A549 (cell line): ENCODE measurements around the gene KSR1. TPM values are rescaled to one million over a fixed set of nuclear protein-coding genes. Genes with fewer than 3 reads are reported as not detected.
A peak's percentile ranks its signal among the peaks of the same experiment; 100 is the strongest.

ENCODE experiments used
- ATAC-seq, 2 experiments: fragments of 200-7000 bp in 1 of 2; fragments of >200 bp in 1 of 2; cut with Nextera tagmentation in 1 of 2; cut with Tn5 transposase in 1 of 2; 3 replicates each; pipeline versions ENCODE4 v1.8.0 to v1.9.1; 2018 to 2020; ENCODE audit warnings: mild to moderate bottlenecking in 1 of 2, moderate library complexity in 1 of 2
- CTCF ChIA-PET: fragments of 300-600 bp; sonication (Branson Sonifier 250); formaldehyde crosslinking; extraction: SDS; loops from one replicate; lab custom pipeline; 2021; ENCODE audit warnings: antibody characterized with exemption, inconsistent platforms; lab: Yijun Ruan, JAX
- POLR2A ChIA-PET: fragments of 350-600 bp; formaldehyde crosslinking; extraction: SDS; loops from one replicate; lab custom pipeline; 2021; ENCODE audit warnings: antibody characterized with exemption, inconsistent platforms; lab: Yijun Ruan, JAX
- DNase-seq, 2 experiments: peaks; one replicate each; pipeline versions ENCODE4 v3.0.0 to v3.0.0-alpha.2; 2011 to 2016; ENCODE audit warnings: low read depth in 1 of 2, low spot score in 1 of 2
- FAIRE-seq: peaks from 2 replicates; lab custom pipeline; 2011; peaks lifted over from hg19 to GRCh38; lab: Jason Lieb, UNC
- H3K27ac ChIP-seq, 2 experiments: fragments of >200 bp; sonication (Bioruptor Twin); formaldehyde crosslinking; 3 replicates each; pipeline ENCODE4 v1.5.1; 2016 to 2017
- H3K4me1 ChIP-seq: fragments of >200 bp; sonication (Bioruptor Twin); formaldehyde crosslinking; 3 replicates; pipeline ENCODE4 v1.6.1; 2016
- H3K4me2 ChIP-seq: fragments of >200 bp; sonication (Bioruptor Twin); formaldehyde crosslinking; 3 replicates; pipeline ENCODE4 v1.6.1; 2016
- H3K4me3 ChIP-seq: fragments of >200 bp; sonication (Bioruptor Twin); formaldehyde crosslinking; 3 replicates; pipeline ENCODE4 v1.5.1; 2016
- H3K9me3 ChIP-seq: fragments of >200 bp; sonication (Bioruptor Twin); formaldehyde crosslinking; 3 replicates; pipeline ENCODE4 v1.6.1; 2016
- BHLHE40 ChIP-seq: IDR thresholded peaks from 2 replicates; pipeline ENCODE4 v1.6.1; 2012; ENCODE audit warnings: low read depth, low read length, inconsistent platforms
- CBX2 ChIP-seq: fragments of 200-600 bp; sonication (generic); IDR thresholded peaks from 2 replicates; pipeline ENCODE4 v1.6.1; 2016; ENCODE audit warnings: low read depth, mild to moderate bottlenecking, borderline replicate concordance
- CHD2 ChIP-seq: fragments of 150-350 bp; IDR thresholded peaks from 2 replicates; pipeline ENCODE4 v1.6.1; 2014; ENCODE audit warnings: low read length; ENCODE audit not compliant: partially characterized antibody
- EHF ChIP-seq: fragments of 250-450 bp; sonication (Bioruptor Pico); IDR thresholded peaks from 2 replicates; pipeline ENCODE4 v1.5.0; 2020; ENCODE audit warnings: mild to moderate bottlenecking
- EHMT2 ChIP-seq: fragments of 200-600 bp; sonication (generic); IDR thresholded peaks from 2 replicates; pipeline ENCODE4 v1.6.1; 2016; ENCODE audit warnings: antibody characterized with exemption, low read depth, mild to moderate bottlenecking, moderate library complexity
- ESRRA ChIP-seq: fragments of 150-350 bp; IDR thresholded peaks from 2 replicates; pipeline ENCODE4 v1.6.1; 2014; ENCODE audit warnings: mild to moderate bottlenecking, low read length, borderline replicate concordance
- FOSL2 ChIP-seq, 2 experiments: fragments of 450-650 bp in 1 of 2; fragments of >200 bp in 1 of 2; sonication (Bioruptor Twin) in 1 of 2; formaldehyde crosslinking; IDR thresholded peaks; 2 replicates each; pipeline versions ENCODE4 v1.5.0 to v1.6.1; 2016 to 2020; ENCODE audit warnings: mild to moderate bottlenecking in 1 of 2, moderate library complexity in 1 of 2
- FOXS1 ChIP-seq: fragments of 250-450 bp; sonication (Bioruptor Pico); IDR thresholded peaks from 2 replicates; pipeline ENCODE4 v1.5.0; 2020; ENCODE audit warnings: mild to moderate bottlenecking, moderate library complexity
- HDAC2 ChIP-seq: fragments of 200-600 bp; sonication (generic); IDR thresholded peaks from 2 replicates; pipeline ENCODE4 v1.6.1; 2016
- HOXA7 ChIP-seq: fragments of 250-450 bp; sonication (Bioruptor Pico); IDR thresholded peaks from 2 replicates; pipeline ENCODE4 v1.5.0; 2020; ENCODE audit warnings: mild to moderate bottlenecking, moderate library complexity
- JUN ChIP-seq, 2 experiments: fragments of >200 bp; sonication (Bioruptor Twin); formaldehyde crosslinking; IDR thresholded peaks; 2 replicates in 1 of 2; 3 replicates in 1 of 2; pipeline ENCODE4 v1.6.1; 2016 to 2017
- MAFK ChIP-seq: fragments of 450-650 bp; IDR thresholded peaks from 2 replicates; pipeline ENCODE4 v1.6.1; 2014; ENCODE audit not compliant: partially characterized antibody
- MAZ ChIP-seq: fragments of 150-350 bp; IDR thresholded peaks from 2 replicates; pipeline ENCODE4 v1.6.1; 2014; ENCODE audit warnings: antibody characterized with exemption, low read depth, low read length, borderline replicate concordance
- MYC ChIP-seq: IDR thresholded peaks from 2 replicates; pipeline ENCODE4 v1.6.1; 2012; ENCODE audit warnings: mild to moderate bottlenecking, inconsistent platforms, low read length, improper control_type of control experiment, borderline replicate concordance
- NPAS2 ChIP-seq: fragments of 250-450 bp; sonication (Bioruptor Pico); IDR thresholded peaks from 2 replicates; pipeline ENCODE4 v1.8.0; 2022; ENCODE audit warnings: mild to moderate bottlenecking, moderate library complexity, borderline replicate concordance
- POLR2A ChIP-seq: IDR thresholded peaks from 2 replicates; pipeline ENCODE4 v1.6.1; 2012; ENCODE audit warnings: mild to moderate bottlenecking, low read length
- RAD21 ChIP-seq, 2 experiments: fragments of >200 bp in 1 of 2; sonication (Bioruptor Twin) in 1 of 2; formaldehyde crosslinking in 1 of 2; IDR thresholded peaks in 1 of 2; conservative IDR thresholded peaks in 1 of 2; 2 replicates in 1 of 2; 3 replicates in 1 of 2; pipeline ENCODE4 v1.6.1; 2012 to 2018; ENCODE audit warnings: inconsistent platforms in 1 of 2
- RFX5 ChIP-seq: fragments of 450-650 bp; IDR thresholded peaks from 2 replicates; pipeline ENCODE4 v1.7.1; 2014; ENCODE audit warnings: antibody characterized with exemption, mild to moderate bottlenecking, moderate library complexity
- RNF2 ChIP-seq: fragments of 200-600 bp; sonication (generic); IDR thresholded peaks from 2 replicates; pipeline ENCODE4 v1.6.1; 2016; ENCODE audit warnings: low read depth, mild to moderate bottlenecking, antibody characterized with exemption, moderate library complexity, borderline replicate concordance
- SMC3 ChIP-seq: fragments of >200 bp; sonication (Bioruptor Twin); formaldehyde crosslinking; IDR thresholded peaks from 3 replicates; pipeline ENCODE4 v1.6.1; 2018; ENCODE audit warnings: inconsistent platforms
- TFCP2L1 ChIP-seq: fragments of 250-450 bp; sonication (Bioruptor Pico); IDR thresholded peaks from 2 replicates; pipeline ENCODE4 v1.5.0; 2021; ENCODE audit warnings: mild to moderate bottlenecking
- TP53 ChIP-seq: fragments of 250-450 bp; sonication (Bioruptor Pico); IDR thresholded peaks from 2 replicates; pipeline ENCODE4 v1.5.0; 2021; ENCODE audit warnings: mild to moderate bottlenecking, moderate library complexity
- ZC3H11A ChIP-seq: fragments of 450-650 bp; IDR thresholded peaks from 2 replicates; pipeline ENCODE4 v1.6.1; 2014; ENCODE audit warnings: antibody characterized with exemption, mild to moderate bottlenecking
- WGBS: methylation state at CpG from one replicate; pipeline ENCODE4 v1.1.6; 2017; ENCODE audit errors: missing lambda C conversion rate; 5-methylcytosine and 5-hydroxymethylcytosine counted together
- polyA minus RNA-seq: library from RNA; depleted of rRNA, polyadenylated mRNA; stranded (reverse); fragments of >200 nt; gene quantifications from 2 replicates; pipeline ENCODE4 v1.2.3, GENCODE V29; 2011; rRNA and poly(A)+ RNA removed
- polyA plus RNA-seq, 4 experiments: library from polyadenylated mRNA; depleted of rRNA in 3 of 4; stranded (reverse); fragments of >200 nt; fragmentation: RNase III in 1 of 4; extraction: RNeasy Plus Mini Kit Qiagen cat#74134 plus additional on column Dnase treatment in 1 of 4; gene quantifications; 2 replicates in 3 of 4; 3 replicates in 1 of 4; pipeline ENCODE4 v1.2.3, GENCODE V29; 2011 to 2017
- TF ChIP-seq, protein P1 (sequence below): IDR thresholded peaks from 2 replicates; pipeline ENCODE4 v1.6.1; 2012; ENCODE audit warnings: low read depth, borderline replicate concordance
- TF ChIP-seq, protein P2 (sequence below): IDR thresholded peaks from 2 replicates; pipeline ENCODE4 v1.6.1; 2012
- TF ChIP-seq, protein P3 (sequence below): fragments of 250-450 bp; sonication (Bioruptor Pico); IDR thresholded peaks from 2 replicates; pipeline ENCODE4 v1.5.0; 2020; ENCODE audit warnings: low read depth, mild to moderate bottlenecking, moderate library complexity
- TF ChIP-seq, protein P4 (sequence below): fragments of >200 bp; sonication (Bioruptor Twin); formaldehyde crosslinking; IDR thresholded peaks from 3 replicates; pipeline ENCODE4 v1.6.1; 2016
- TF ChIP-seq, protein P5 (sequence below): IDR thresholded peaks from 2 replicates; pipeline ENCODE4 v1.6.1; 2012
- TF ChIP-seq, protein P6 (sequence below): fragments of >200 bp; sonication (Bioruptor Twin); formaldehyde crosslinking; IDR thresholded peaks from 3 replicates; pipeline ENCODE4 v1.5.1; 2016

The KSR1 gene
- 13.3 and 23.0 TPM in 2 replicates for polyA plus RNA-seq (2011; rRNA removed)
- 7.1 and 8.4 TPM in 2 replicates for polyA plus RNA-seq (2012; cell fraction: cytosol; rRNA removed)
- polyA plus RNA-seq (2012; cell fraction: nucleus; rRNA removed), result 27.8 and 32.1 TPM in 2 replicates
- polyA plus RNA-seq (2017; fragmentation: RNase III; extraction: RNeasy Plus Mini Kit Qiagen cat#74134 plus additional on column Dnase treatment), result 13.5 to 17.1 TPM (median 14.6 TPM) in 3 replicates
- polyA minus RNA-seq, result 31.5 and 39.6 TPM in 2 replicates

DNA sequence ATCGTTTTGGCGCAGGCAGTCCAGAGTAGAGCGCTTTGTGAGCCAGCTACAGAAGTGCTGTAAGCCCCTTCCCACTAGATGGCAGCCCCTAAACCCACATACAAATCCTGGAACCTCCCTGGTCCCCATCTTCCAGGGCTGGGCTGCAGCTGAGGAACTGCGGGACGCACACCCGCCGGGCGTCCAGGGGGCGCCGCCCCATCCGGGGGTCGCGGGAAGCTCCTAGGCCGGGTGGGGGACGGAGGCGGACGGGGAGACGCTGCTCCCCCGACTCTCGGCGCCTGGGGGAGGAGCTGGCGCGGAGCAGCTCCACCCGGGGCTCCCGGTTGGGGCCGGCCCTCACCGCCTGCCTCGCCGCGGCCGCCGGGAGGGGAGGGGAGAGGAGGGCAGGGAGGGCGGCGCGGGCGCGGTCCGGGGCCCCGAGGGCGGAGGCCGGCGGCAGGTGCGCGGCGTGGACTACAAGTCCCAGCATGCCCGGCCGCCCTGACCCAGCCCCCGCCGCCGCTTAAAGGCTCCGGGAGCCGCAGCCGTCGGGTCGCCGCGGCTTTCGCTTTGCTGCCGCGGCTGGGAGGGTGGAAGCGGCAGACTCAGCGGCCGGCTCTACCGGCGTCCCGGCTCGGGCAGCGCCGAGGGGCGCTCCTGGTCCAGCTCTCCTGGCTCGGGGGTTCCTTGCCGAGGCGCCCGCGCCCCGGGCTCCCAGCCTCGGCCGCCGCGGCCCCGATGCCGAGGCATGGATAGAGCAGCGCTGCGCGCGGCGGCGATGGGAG, at the start of gene KSR1:
Gene KSR1 (plus strand): TSS at position 535 of the 767 bp plus-strand sequence. CDS start 196 bp downstream, at position 731.
- no peak for FAIRE-seq
- H3K27ac ChIP-seq, result peak within 1 kb of the TSS; percentile 86 to 95
- TF ChIP-seq MAZ (no peak), ZC3H11A (no peak), FOXS1 (CRISPR knock-in tag) (no peak), EHMT2 (no peak), MAFK (no peak), MYC (no peak), RNF2 (no peak; the same call in 1 of the 2 replicates), SMC3 (peak; percentile 83), POLR2A (peak; percentile 56), NPAS2 (CRISPR knock-in tag) (no peak), HDAC2 (no peak), BHLHE40 (no peak), FOSL2 (IDR thresholded peaks at IDR 0.05) (no peak), FOSL2 (CRISPR knock-in tag; IDR thresholded peaks at IDR 0.05) (no peak), ESRRA (no peak), RFX5 (no peak), TP53 (no peak), CBX2 (no peak), TFCP2L1 (CRISPR knock-in tag) (no peak), CHD2 (no peak), RAD21 (conservative IDR thresholded peaks at IDR 0.05 in 1 of 2, IDR thresholded peaks at IDR 0.05 in 1 of 2) (peak; percentile 67 to 74), JUN (IDR thresholded peaks at IDR 0.05) (peak; percentile 23 to 71; a peak in 3 of 5 replicates), HOXA7 (no peak), EHF (no peak)
- TF ChIP-seq, protein P1, sequence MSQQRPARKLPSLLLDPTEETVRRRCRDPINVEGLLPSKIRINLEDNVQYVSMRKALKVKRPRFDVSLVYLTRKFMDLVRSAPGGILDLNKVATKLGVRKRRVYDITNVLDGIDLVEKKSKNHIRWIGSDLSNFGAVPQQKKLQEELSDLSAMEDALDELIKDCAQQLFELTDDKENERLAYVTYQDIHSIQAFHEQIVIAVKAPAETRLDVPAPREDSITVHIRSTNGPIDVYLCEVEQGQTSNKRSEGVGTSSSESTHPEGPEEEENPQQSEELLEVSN, result no peak
- TF ChIP-seq, protein P2, sequence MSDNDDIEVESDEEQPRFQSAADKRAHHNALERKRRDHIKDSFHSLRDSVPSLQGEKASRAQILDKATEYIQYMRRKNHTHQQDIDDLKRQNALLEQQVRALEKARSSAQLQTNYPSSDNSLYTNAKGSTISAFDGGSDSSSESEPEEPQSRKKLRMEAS, result no peak
- TF ChIP-seq, protein P3, sequence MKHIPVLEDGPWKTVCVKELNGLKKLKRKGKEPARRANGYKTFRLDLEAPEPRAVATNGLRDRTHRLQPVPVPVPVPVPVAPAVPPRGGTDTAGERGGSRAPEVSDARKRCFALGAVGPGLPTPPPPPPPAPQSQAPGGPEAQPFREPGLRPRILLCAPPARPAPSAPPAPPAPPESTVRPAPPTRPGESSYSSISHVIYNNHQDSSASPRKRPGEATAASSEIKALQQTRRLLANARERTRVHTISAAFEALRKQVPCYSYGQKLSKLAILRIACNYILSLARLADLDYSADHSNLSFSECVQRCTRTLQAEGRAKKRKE, result no peak
- TF ChIP-seq, protein P4, sequence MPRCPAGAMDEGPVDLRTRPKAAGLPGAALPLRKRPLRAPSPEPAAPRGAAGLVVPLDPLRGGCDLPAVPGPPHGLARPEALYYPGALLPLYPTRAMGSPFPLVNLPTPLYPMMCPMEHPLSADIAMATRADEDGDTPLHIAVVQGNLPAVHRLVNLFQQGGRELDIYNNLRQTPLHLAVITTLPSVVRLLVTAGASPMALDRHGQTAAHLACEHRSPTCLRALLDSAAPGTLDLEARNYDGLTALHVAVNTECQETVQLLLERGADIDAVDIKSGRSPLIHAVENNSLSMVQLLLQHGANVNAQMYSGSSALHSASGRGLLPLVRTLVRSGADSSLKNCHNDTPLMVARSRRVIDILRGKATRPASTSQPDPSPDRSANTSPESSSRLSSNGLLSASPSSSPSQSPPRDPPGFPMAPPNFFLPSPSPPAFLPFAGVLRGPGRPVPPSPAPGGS, result peak; percentile 69; the same call in 1 of the 3 replicates
- TF ChIP-seq, protein P5, sequence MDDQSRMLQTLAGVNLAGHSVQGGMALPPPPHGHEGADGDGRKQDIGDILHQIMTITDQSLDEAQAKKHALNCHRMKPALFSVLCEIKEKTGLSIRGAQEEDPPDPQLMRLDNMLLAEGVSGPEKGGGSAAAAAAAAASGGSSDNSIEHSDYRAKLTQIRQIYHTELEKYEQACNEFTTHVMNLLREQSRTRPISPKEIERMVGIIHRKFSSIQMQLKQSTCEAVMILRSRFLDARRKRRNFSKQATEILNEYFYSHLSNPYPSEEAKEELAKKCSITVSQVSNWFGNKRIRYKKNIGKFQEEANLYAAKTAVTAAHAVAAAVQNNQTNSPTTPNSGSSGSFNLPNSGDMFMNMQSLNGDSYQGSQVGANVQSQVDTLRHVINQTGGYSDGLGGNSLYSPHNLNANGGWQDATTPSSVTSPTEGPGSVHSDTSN, result no peak
- TF ChIP-seq, protein P6, sequence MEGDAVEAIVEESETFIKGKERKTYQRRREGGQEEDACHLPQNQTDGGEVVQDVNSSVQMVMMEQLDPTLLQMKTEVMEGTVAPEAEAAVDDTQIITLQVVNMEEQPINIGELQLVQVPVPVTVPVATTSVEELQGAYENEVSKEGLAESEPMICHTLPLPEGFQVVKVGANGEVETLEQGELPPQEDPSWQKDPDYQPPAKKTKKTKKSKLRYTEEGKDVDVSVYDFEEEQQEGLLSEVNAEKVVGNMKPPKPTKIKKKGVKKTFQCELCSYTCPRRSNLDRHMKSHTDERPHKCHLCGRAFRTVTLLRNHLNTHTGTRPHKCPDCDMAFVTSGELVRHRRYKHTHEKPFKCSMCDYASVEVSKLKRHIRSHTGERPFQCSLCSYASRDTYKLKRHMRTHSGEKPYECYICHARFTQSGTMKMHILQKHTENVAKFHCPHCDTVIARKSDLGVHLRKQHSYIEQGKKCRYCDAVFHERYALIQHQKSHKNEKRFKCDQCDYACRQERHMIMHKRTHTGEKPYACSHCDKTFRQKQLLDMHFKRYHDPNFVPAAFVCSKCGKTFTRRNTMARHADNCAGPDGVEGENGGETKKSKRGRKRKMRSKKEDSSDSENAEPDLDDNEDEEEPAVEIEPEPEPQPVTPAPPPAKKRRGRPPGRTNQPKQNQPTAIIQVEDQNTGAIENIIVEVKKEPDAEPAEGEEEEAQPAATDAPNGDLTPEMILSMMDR, result peak; percentile 64
- H3K4me2 ChIP-seq, result peak within 1 kb of the TSS; percentile 96
- ChIA-PET CTCF (interaction anchor here (0.8 to 8.7 kb wide), 53 partner anchors 9 to 219 kb away, joined by 3 to 141 read pairs (median 4); no protein-coding TSS in a partner anchor), POLR2A (interaction anchor here (0.5 to 1.5 kb wide), 10 partner anchors 22 to 161 kb away, joined by 3 to 12 read pairs (median 4); no protein-coding TSS in a partner anchor)
- WGBS, result 1% methylated on average over 19 of the region's 88 CpGs
- peaks cover 39% of the 10 kb centered on the region for H3K4me1 ChIP-seq
- peak; percentile 82 to 85 for DNase-seq
- H3K4me3 ChIP-seq, result peak within 1 kb of the TSS; percentile 73
- no peaks in the 10 kb centered on the region for H3K9me3 ChIP-seq
- peak; percentile 93 to 94 for ATAC-seq
